Activated naive CD8-positive, alpha-beta T cell treated with anti-CD3 and anti-CD28 coated beads for 36 hours (primary cell): ENCODE results near the gene SMIM33. TPM values are rescaled to one million over a fixed set of nuclear protein-coding genes. Genes with fewer than 3 reads are reported as not detected.

Experiments used
- DNase-seq: peaks from one replicate; pipeline ENCODE4 v3.0.0; 2021
- H3K27ac Mint-ChIP-seq: one replicate; pipeline ENCODE4 v1.8.0; 2022; ENCODE audit warnings: mild to moderate bottlenecking, moderate library complexity, mixed read lengths
- H3K27me3 Mint-ChIP-seq: one replicate; pipeline ENCODE4 v1.8.0; 2022; ENCODE audit warnings: mild to moderate bottlenecking, mixed read lengths
- H3K36me3 Mint-ChIP-seq: one replicate; pipeline ENCODE4 v1.8.0; 2021; ENCODE audit warnings: mild to moderate bottlenecking, mixed read lengths
- H3K4me1 Mint-ChIP-seq: one replicate; pipeline ENCODE4 v1.8.0; 2021; ENCODE audit warnings: mixed read lengths
- H3K4me3 Mint-ChIP-seq: one replicate; pipeline ENCODE4 v1.8.0; 2022; ENCODE audit warnings: mild to moderate bottlenecking, moderate library complexity, mixed read lengths
- H3K9me3 Mint-ChIP-seq: one replicate; pipeline ENCODE4 v1.8.0; 2022; ENCODE audit warnings: mixed read lengths
- total RNA-seq, 2 experiments: library from RNA; stranded (reverse); gene quantifications; one replicate each; pipeline ENCODE4 v1.2.3, GENCODE V29; 2021

The SMIM33 gene
- total RNA-seq, 2 experiments from 2014 or later = 0.16 TPM; not detected in 1

DNA sequence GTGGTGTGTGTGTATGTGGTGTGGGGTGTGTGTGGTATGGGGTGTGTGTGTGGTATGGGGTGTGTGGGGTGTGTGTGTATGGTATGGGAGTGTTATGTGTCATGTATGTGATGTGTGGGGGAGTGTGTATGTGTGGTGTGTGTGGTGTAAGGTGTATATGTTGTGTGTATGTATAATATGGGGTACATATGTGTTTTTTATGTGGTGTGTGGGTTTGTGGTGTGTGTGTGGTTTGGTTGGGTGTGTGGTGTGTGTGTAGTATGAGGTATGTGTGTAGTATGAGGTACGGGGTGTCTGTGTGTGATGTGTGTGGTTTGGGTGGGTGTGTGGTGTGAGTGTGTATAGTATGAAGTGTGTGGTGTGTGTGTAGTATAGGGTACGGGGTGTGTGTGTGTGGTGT, 19.6 kb upstream of the SMIM33 start:
- Mint-ChIP-seq H3K27ac (no peak overlapping the region), H3K36me3 (peaks cover 16% of the 10 kb centered on the region), H3K9me3 (peaks cover 14% of the 10 kb centered on the region), H3K4me1 (peaks cover 38% of the 10 kb centered on the region), H3K27me3 (no peaks in the 10 kb centered on the region), H3K4me3 (no peak overlapping the region)
- no peak for DNase-seq

DNA sequence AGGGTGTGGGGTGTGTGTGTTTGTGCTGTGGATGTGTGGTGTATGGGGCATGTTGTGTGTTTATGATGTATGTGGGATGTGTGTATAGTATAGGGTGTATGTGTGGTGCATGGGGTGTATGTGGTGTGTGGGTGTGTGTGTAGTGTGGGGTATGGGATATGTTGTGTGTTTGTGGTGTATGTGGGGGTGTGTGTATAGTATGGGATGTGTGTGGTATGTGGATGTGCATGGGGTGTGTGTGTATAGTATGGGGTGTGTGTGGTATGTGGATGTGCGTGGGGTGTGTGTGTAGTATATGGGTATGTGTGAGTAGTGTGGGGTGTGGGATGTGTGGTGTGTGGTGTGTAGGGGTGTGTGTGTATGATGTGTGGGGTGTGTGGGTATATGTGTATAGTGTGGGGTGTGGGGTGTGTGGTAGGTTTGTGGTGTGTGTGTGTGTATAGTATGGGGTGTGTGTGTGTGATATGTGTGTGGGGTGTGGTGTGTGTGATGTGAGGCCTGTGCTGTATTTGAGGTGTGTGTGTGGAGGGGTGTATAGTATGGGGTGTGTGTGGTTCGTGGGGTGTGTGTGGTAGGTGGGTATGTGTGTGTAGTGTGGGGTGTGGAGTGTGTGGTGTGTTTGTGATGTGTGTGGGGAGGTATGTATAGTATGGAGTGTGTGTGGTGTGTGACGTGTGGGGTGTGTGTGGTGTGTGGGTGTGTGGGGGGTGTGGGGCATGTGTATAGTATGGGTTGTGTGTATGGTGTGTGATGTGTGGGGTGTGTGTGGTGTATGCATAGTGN, 18.7 kb upstream of the SMIM33 start:
- H3K9me3 Mint-ChIP-seq = peaks cover 9% of the 10 kb centered on the region
- no peaks in the 10 kb centered on the region for H3K27me3 Mint-ChIP-seq

DNA sequence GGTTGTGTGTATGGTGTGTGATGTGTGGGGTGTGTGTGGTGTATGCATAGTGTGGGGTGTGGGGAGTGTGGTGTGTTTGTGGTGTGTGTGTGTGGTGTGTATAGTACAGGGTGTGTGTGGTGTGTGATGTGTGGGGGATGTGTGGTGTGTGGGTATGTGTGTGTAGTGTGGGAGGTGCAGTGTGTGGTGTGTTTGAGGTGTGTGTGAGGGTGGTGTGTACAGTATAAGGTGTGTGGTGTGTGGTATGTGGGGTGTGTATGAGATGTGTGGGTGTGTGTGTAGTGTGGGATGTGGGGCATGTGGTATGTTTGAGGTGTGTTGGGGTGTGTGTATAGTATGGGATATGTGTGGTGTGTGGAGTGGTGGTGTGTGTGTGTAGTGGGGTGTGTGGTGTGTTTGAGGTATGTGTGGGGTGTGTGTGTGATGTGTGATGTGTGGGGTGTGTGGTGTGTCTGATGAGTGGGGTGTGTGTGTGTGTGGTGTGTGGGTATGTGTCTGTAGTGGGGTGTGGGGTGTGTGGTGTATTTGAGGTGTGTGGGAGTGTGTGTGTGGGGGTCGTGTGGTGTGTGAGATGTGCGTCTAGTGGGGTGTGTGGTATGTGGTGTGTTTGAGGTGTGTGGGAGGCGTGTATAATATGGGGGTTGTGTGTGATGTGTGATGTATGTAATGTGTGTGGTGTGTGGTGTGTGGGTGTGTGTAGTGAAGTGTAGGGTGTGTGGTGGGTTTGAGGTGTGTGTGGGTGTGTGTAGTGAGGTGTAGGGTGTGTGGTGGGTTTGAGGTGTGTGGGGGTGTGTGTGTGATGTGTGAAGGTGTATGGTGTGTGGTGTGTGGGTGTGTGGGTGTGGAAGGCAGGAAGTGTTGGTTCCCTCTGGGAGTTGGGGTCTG, 16.9 kb upstream of the SMIM33 start:
- H3K4me1 Mint-ChIP-seq = peaks cover 32% of the 10 kb centered on the region
- peaks cover 7% of the 10 kb centered on the region for H3K9me3 Mint-ChIP-seq
- H3K27ac Mint-ChIP-seq = peak overlapping the region; percentile 36
- peaks cover 2% of the 10 kb centered on the region for H3K36me3 Mint-ChIP-seq
- H3K27me3 Mint-ChIP-seq = no peaks in the 10 kb centered on the region
- no peak for DNase-seq
- no peak overlapping the region for H3K4me3 Mint-ChIP-seq

More for the DNA sequence above, 18.7 kb upstream of the SMIM33 start:
- peaks cover 36% of the 10 kb centered on the region for H3K4me1 Mint-ChIP-seq
- no peak overlapping the region for H3K27ac Mint-ChIP-seq
- H3K4me3 Mint-ChIP-seq = no peak overlapping the region
- peaks cover 10% of the 10 kb centered on the region for H3K36me3 Mint-ChIP-seq
- DNase-seq = no peak

DNA sequence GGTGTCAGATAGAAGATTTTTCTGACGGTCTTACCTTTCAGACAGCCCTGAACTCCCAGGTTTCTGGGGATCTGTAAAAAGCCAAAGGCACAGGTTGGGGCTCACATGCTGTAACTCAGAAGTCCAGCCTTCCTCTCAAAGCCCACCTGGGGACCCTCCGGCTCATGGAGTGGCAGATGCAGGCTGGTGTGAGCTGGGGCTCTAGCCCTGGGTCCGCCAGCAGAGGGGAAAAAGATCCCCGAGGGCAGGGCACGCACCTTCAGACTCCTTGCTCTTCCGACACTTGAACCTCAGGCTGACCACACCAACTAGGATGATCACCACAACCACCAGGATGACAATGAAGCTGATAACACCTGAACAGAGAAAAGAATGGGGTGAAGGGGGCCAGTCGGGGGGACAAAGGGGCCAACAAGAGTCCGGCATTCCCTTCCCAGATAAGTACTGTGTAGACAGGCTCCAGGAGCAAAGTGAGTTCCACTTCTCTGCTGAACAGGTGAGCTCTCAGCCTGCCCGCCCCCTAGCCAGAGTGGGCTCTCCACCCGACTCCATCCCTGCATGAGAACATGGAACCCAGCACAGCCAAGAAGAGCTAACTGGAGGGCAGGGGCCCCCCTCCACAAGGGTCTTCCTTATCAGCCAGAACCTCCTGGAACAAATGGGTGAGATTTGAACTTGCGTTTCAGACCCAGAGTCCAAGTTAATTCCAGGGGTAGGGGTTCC, 16.1 kb upstream of the SMIM33 start:
- peaks cover 7% of the 10 kb centered on the region for H3K9me3 Mint-ChIP-seq
- H3K4me3 Mint-ChIP-seq = no peak overlapping the region
- H3K27me3 Mint-ChIP-seq = no peaks in the 10 kb centered on the region
- peaks cover 38% of the 10 kb centered on the region for H3K4me1 Mint-ChIP-seq
- no peak for DNase-seq
- H3K27ac Mint-ChIP-seq = peak overlapping the region; percentile 7
- peaks cover 2% of the 10 kb centered on the region for H3K36me3 Mint-ChIP-seq

DNA sequence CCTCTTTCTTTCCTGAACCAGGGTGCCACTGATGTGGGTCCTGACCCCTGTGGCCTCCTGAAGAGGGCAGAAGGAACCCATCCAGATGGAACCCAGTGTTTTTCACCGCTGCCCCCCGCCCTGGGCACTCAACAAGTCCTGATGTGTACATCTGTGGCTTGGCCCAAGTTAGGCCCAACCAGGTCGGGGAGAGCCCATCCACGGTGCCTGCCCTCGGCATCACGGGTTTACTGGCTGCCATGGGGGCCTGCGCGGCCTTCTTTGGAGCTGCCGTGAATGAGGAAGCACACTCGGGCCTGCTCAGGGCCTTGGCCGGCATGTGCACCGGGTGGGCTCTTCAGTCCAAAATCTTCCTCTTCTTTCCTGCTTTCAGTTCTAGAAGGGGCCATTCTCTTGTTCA, 14.0 kb upstream of the SMIM33 start:
- Mint-ChIP-seq H3K27ac (no peak overlapping the region), H3K4me1 (peaks cover 47% of the 10 kb centered on the region), H3K36me3 (peaks cover 2% of the 10 kb centered on the region), H3K27me3 (no peaks in the 10 kb centered on the region), H3K4me3 (no peak overlapping the region), H3K9me3 (peaks cover 7% of the 10 kb centered on the region)
- no peak for DNase-seq

DNA sequence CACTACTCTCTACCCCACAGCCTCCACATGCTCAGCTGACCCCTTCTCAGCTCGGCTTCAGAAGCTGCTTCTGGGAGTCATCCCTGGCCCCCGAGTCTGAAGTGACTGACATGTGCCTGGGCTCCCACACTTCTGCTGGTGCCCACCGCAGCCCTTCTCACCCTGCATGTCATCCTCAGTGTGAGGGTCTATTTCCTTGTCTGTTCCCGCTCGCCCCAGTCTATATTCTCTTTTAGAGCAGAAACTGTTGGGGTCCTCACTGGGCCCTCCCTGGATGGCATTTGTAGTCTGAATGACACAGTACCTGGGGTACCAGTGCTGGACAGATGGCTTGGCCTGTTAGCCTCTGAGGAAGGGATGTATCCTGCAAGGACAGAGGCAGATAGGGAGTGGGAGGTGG, 13.6 kb upstream of the SMIM33 start:
- peaks cover 2% of the 10 kb centered on the region for H3K36me3 Mint-ChIP-seq
- no peak overlapping the region for H3K4me3 Mint-ChIP-seq
- peaks cover 47% of the 10 kb centered on the region for H3K4me1 Mint-ChIP-seq
- no peak overlapping the region for H3K27ac Mint-ChIP-seq
- peaks cover 7% of the 10 kb centered on the region for H3K9me3 Mint-ChIP-seq
- no peak for DNase-seq
- no peaks in the 10 kb centered on the region for H3K27me3 Mint-ChIP-seq

DNA sequence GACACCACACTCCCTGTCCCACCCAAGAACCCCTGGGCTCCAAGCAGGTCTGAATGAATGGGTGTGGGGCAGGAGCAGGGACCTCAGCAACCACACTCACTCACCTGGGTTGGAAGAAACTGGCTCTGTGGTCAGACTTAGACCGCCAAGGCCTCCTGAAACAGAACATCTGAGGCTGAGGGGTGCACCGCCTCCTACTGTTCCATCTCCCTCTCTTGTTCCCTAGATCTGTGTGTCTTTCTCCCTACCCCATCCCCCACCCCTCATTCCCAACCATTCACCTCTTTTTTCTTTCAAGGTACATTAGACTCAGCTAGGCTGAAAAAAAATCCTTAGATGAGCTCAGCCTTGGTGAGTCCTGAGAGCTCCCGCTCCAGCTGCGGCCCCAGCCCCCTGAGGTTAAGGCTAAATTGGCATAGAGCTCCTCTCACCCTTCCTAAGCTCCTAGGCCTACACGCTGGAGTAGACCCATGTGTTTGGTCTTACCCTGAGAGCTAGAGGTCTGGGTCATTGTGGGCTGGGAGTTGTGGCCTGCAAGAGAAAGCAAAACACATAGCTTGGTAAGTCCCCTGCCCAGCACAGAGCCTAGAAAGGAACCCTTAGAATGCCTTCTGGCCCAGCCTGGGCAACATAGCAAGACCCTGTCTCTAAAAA, 13.0 kb upstream of the SMIM33 start:
- peak overlapping the region; percentile 40 for H3K27ac Mint-ChIP-seq
- H3K4me3 Mint-ChIP-seq = no peak overlapping the region
- DNase-seq = no peak
- peaks cover 7% of the 10 kb centered on the region for H3K9me3 Mint-ChIP-seq
- peaks cover 2% of the 10 kb centered on the region for H3K36me3 Mint-ChIP-seq
- peaks cover 48% of the 10 kb centered on the region for H3K4me1 Mint-ChIP-seq
- H3K27me3 Mint-ChIP-seq = no peaks in the 10 kb centered on the region

DNA sequence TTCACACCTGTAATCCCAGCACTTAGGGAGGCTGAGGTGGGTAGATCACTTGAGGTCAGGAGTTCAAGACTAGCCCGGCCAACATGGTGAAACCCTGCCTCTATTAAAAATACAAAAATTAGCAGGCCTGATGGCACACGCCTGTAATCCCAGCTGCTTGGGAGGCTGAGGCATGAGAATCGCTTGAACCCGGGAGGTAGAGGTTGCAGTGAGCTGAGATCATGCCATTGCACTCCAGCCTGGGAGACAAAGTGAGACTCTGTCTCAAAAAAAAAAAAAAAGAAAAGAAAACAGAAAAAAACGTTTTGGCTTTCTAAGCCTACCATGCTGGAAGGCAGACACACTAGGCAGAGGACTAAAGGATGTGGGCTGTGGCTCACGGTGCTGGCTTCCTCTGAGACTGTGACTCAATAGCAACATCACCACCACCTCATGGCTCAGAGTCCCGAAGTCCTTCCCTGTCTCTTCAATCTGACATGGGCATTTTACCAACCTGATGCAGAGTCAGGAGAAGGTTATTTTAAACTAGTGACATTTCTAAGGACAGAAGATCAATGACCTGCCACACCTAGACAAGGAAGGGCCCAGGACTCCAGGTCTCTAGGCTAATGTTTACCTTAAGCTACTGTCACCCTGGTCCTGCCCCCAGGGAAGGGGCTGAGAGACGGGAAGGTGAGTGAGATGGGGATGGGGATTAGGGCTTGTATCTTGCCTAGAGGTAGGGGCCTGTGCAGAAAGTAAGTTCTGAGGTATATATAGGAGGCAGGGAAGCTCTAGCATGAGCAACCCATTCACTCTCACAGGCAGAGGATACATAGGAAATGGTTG, 12.0 kb upstream of the SMIM33 start:
- no peaks in the 10 kb centered on the region for H3K27me3 Mint-ChIP-seq

DNA sequence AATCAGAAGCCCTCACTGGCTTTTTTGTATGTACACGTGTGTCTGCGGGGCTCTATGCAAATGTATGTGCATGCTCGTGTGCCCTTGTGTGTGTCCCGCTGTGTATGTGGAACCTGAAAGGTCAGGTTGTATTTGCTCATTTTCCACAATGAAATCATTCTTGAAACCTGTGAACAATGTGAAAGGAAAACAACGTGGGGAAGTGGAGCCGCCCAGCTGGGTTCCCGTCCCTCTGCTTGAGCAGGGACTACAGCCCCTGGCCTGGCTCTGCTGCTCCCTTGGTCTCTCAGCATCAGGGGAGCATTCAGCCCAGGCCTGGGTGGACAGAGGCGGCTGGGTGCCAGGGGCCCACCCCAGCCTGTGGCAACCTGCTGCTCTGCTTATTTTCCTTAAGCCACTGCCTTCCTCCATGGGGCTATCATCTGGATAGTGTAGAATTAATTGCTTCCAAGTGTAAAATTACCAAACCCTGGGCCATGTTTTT, 11.3 kb upstream of the SMIM33 start:
- peak; percentile 51 for DNase-seq
- Mint-ChIP-seq H3K4me1 (peaks cover 40% of the 10 kb centered on the region), H3K9me3 (no peaks in the 10 kb centered on the region), H3K36me3 (no peaks in the 10 kb centered on the region), H3K4me3 (no peak overlapping the region), H3K27ac (peak overlapping the region; percentile 89), H3K27me3 (no peaks in the 10 kb centered on the region)

More for the DNA sequence above, 12.0 kb upstream of the SMIM33 start:
- Mint-ChIP-seq H3K27ac (peak overlapping the region; percentile 89), H3K4me3 (peak overlapping the region; percentile 36), H3K4me1 (peaks cover 46% of the 10 kb centered on the region), H3K36me3 (peaks cover 1% of the 10 kb centered on the region), H3K9me3 (peaks cover 4% of the 10 kb centered on the region)
- DNase-seq = peak; percentile 78

DNA sequence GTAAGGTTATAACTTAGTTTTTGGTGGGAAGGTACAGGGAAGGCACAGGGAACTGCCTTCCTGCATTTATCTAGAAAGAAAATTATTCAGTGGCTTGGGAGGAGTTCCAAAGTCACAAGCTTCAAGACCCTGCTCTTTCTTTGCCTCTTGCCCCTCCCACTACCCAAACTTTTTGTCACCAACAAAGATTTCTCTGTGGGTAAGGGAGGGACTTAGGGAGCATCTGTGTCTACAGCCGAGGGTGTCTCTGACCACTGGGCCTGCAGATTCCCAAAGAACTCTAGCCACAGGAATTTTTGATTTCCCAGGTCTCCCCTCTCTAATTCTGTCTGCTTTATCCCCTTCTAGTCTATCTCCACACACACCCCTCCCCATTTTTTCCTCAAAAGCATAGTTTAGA, 10.3 kb upstream of the SMIM33 start:
- no peak overlapping the region for H3K4me3 Mint-ChIP-seq
- H3K36me3 Mint-ChIP-seq = no peaks in the 10 kb centered on the region
- H3K27me3 Mint-ChIP-seq = no peaks in the 10 kb centered on the region
- H3K4me1 Mint-ChIP-seq = peaks cover 40% of the 10 kb centered on the region
- H3K9me3 Mint-ChIP-seq = no peaks in the 10 kb centered on the region
- DNase-seq = no peak
- no peak overlapping the region for H3K27ac Mint-ChIP-seq

DNA sequence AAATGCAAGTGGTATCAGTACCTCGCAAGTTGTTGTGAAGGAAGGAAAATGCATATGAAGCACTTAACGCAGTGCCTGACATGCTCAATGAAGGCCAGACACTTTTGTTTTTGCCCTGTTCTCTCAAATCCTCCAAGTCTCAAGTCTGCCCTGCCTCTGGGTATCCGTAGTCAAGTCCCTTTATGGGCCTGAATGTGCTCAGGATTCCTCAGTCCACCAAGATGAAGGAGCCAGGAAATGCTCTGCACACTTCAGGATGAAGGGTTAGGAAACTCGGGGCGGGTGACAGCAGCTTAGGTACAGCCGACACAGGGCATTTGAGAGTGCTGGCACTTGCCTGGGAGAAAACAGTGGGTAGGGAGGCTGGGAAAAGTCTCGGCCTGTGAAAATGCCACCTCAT, 9.6 kb upstream of the SMIM33 start:
- Mint-ChIP-seq H3K27me3 (no peaks in the 10 kb centered on the region), H3K9me3 (no peaks in the 10 kb centered on the region), H3K36me3 (no peaks in the 10 kb centered on the region), H3K4me3 (no peak overlapping the region), H3K4me1 (peaks cover 38% of the 10 kb centered on the region), H3K27ac (no peak overlapping the region)
- DNase-seq = no peak

DNA sequence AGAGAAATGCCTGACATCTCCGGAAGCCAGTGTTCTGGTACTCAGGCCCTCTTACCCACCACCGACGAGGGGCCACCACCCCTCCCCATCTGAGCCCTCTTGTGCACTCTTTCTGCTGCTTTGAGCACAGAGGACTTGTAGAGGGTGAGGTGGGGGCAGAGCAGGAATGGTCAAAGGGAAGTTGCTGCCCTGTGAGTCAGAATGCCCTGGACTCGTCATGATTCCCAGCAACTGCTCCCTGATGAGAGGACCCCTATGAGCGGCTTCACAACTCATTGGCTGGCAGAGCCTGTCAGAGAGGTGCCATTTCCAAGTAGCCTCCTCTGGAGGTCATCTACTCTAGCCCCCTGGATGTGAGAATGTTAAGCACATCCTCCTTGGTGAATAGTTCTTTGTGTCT, 9.1 kb upstream of the SMIM33 start:
- Mint-ChIP-seq H3K4me1 (peaks cover 34% of the 10 kb centered on the region), H3K27ac (no peak overlapping the region), H3K4me3 (no peak overlapping the region), H3K36me3 (no peaks in the 10 kb centered on the region), H3K9me3 (no peaks in the 10 kb centered on the region), H3K27me3 (no peaks in the 10 kb centered on the region)
- no peak for DNase-seq

DNA sequence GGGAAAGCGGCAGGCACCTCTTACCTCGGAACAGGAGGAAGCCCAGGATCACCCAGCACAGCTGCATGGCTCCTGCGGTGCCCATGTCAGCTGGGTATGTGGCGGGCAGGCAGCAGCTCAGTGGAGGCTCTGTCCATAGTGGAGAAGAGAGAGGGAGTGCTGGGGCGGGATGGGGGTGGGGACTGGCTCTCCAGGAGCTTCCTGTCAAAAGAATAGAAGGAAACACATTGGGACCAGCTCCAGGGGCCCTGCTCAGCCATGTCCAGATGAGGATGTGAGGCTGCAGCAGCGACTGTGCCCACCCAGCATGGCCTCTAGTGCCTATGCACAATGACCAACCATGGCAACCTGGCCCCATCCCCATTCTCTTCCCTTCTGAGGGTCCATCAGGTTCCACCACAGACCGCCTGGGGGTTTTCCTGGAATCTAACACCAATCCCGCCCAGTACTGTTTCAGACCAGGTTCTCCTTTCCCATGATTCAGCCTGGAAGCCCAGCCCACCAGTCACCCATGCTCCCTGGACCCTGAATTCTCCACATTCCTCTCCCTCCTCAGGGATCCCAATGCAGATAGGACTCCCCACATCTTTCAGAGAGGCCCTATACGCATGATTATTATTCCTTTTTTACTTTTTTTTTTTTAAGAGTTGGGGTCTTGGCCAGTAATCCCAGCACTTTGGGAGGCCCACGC, 8.1 kb upstream of the SMIM33 start, which contains the start of gene ECSCR:
Gene ECSCR (minus strand): TSS at position 158 of the 691 bp plus-strand sequence. CDS start 73 bp downstream, at position 85.
- Mint-ChIP-seq H3K36me3 (no peaks in the 10 kb centered on the region), H3K4me1 (peaks cover 26% of the 10 kb centered on the region), H3K4me3 (no peak within 1 kb of the TSS), H3K27me3 (no peaks in the 10 kb centered on the region), H3K9me3 (no peaks in the 10 kb centered on the region), H3K27ac (no peak within 1 kb of the TSS)
- no peak for DNase-seq
